GM21423 (cell line): Measurements from ENCODE around the gene ZNF276.
"Not testable (repeated sequence)": the region's sequence is repeated elsewhere in the genome, so short reads cannot be mapped to it uniquely, and the experiment has no call there.

ENCODE experiments used
- ATAC-seq: cut with Tn5 transposase; IDR thresholded peaks from one replicate; pipeline ENCODE4 v1.9.1; 2021; ENCODE audit warnings: mild to moderate bottlenecking, moderate library complexity; ENCODE audit not compliant: unreplicated experiment

Gene ZNF276, protein sequence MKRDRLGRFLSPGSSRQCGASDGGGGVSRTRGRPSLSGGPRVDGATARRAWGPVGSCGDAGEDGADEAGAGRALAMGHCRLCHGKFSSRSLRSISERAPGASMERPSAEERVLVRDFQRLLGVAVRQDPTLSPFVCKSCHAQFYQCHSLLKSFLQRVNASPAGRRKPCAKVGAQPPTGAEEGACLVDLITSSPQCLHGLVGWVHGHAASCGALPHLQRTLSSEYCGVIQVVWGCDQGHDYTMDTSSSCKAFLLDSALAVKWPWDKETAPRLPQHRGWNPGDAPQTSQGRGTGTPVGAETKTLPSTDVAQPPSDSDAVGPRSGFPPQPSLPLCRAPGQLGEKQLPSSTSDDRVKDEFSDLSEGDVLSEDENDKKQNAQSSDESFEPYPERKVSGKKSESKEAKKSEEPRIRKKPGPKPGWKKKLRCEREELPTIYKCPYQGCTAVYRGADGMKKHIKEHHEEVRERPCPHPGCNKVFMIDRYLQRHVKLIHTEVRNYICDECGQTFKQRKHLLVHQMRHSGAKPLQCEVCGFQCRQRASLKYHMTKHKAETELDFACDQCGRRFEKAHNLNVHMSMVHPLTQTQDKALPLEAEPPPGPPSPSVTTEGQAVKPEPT

DNA sequence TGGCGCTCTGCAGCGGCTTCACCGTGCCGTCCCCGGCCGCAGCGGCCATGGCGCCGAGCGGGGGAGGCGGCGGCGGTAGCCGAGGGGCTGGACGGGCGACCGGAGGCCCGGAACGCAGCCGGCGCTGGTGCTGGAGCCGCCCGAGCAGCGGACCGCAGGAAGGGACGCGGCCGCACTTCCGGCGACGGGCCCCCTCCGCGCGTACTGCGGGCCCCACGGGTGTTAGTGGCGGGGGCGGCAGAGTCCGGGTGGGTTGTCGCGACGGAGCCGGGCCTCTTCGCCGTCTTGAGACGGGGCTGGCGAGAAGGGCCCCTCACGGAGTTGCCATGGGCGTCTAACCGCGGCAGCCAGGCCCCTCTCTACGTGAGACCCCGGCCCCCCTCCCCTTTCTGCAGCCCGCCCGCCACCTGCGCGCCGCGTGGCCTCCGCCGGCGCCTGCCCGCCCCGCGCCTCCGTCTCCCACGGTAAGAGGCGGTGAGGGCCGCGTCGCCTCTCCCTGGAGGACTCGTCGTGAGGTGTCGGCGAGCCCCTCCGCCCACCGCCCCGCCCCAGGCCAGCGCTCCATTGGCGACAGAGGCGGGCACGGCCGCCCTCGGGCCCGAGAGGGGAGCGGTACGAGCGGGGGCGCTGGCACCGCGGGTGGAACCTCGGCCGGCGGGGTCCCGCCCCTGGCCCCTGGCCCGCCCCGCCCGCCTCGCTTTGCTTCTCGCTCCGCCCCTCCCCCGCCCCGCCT lies at the start of gene ZNF276, which contains the start of gene VPS9D1:
Gene ZNF276 (plus strand): TSS at position 725 of the 733 bp plus-strand sequence. CDS start 104 bp downstream, outside the sequence.
Gene VPS9D1 (minus strand): TSS at position 86 of the 733 bp plus-strand sequence. CDS start 37 bp downstream, at position 49.
- peak; percentile 41 for ATAC-seq

GRCh38 chr16:89671565-89671964 lies 49.8 kb upstream of the ZNF276 start:
- not testable (repeated sequence) for ATAC-seq

DNA sequence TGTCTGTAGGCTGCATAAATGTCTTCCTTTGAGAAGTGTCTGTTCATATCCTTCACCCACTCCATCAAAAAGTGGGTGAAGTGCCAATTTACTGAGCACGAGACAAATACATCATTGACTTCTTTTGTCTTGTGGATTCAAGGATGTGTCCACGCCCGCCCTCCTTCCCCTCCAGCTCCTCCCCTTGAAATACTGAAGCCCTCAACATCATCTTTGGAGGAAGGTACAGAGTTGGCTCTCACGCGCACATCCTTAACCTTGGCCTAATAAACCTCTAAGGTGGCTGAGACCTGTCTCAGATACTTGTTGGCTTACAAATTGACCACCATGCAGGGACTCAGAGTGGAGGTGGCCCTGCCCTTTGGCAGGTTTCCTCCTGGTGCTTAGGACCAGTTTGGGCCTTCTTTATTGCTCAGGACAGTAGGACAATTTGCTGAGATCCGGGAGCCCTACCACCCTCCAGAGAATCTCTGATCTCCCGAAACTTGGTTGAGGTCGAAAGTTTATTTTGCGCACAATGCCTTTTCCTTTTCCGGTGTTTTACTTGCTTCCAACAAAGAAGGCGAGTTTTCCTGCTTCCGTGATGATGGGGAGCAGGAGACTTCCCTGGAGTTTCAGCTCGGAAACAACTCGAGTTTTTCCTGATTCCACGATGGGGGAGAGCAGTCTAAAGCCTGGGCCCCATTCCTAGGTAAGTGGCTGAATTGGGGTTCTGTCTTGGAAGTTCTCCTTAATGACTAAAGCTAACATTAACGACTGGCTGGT lies 49.0 kb upstream of the ZNF276 start:
- no peak for ATAC-seq

DNA sequence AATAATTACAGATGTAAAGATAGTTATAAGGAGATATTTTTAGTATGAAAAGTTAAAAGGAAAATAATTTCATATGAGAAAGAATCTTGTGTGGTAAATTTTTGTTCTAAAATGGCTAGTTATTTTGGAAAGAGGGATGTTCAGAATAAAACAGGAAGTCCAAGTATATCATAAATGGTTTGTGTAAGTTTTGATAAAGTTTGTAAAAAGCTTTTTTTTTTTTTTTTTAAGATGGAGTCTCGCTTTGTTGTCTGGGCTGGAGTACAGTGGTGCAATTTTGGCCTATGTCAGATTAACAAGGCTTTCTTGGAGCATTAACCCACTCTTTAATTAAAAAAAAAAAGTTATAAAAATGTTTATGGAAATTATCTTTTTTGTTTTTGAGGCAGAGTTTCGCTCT lies 43.1 kb upstream of the ZNF276 start:
- no peak for ATAC-seq

GRCh38 chr16:89685916-89686315 lies 35.4 kb upstream of the ZNF276 start:
- no peak for ATAC-seq

DNA sequence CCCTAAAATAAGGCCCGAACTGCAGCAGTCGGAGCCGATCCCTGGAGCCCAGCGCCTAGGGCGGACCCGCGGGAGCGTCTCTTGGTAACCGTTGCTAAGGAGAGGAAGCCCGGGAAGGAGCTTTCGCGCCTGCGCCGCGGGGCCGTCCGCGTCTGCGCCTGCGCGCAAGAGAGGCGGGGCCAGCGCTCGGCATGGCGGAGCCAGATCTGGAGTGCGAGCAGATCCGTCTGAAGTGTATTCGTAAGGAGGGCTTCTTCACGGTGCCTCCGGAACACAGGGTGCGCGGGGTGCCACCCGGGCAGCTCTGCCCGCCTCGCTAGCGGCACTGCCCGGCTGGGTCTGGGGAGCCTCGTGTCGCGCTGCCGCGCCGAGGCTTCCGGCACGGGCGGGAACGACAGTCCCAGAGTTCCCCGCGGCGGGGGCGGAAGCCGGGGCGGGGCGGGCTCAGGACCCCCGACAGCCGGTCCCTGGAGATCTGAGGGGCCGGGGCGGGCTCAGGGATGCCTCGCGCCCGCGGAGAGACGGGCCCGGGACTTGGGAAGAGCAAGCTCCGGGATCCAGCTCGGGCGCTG lies 34.7 kb upstream of the ZNF276 start, which contains the start of gene CDK10:
Gene CDK10 (plus strand): TSS at position 170 of the 572 bp plus-strand sequence. CDS start 22 bp downstream, at position 192.
- peak; percentile 80 for ATAC-seq

DNA sequence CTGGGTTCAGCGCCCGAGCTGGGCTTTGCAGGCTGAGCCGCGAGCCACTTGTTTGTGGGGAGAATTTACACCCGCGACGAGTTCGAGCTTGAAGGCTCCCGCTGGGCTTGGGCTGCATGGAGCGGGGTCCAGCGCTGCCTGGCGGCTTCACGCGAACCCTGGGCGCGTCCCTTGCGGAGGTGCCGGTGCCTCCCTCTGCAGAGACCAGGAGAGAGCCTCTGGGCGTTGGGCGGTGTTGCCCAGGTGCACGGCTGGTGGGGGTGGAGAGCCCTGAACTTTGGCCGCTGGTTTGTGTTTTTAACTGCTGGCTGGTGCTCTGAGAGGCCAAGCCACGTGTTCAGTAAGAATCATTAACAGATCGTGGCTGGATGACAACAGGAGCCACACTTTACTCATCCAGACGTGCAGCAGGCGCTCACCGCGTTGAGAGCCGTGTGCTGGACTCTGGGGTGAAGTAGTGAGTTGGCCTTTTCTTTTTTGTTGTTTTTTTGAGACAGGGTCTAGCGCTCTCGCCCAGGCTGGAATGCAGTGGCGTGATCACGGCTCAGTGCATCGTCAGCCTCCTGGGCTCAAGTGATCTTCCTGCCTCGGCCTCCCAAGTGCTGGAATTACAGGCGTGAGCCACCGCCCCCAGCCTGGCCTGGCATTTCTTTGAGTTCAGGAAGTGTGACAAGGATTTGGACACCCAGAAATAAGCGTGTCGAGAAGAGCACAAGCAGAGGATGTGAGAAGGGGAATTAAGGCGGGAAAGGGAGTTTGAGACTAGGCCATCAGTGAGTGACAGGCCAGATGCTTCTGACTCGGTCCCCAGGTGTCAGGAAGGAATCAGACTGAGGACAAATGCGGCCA lies 34.0 kb upstream of the ZNF276 start:
- ATAC-seq, result peak; percentile 41

GRCh38 chr16:89688395-89688794 lies 32.9 kb upstream of the ZNF276 start:
- no peak for ATAC-seq

DNA sequence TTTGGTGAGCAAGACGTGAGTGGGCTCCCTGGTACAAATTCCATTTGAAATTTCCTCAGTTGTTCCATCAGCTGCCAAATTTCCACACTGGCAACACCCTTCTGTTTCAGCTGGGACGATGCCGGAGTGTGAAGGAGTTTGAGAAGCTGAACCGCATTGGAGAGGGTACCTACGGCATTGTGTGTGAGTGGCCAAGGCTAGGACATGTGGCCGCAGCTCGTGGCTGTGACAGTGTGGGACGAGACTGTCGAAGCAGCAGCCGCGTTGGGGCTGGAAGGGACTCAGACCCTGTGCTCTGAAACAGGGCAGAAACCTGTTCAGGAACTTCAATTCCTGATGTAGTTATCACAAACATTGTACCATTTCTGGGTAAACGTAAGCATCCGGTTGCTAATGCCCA lies 32.2 kb upstream of the ZNF276 start:
- ATAC-seq, result no peak

GRCh38 chr16:89689621-89690020 lies 31.7 kb upstream of the ZNF276 start:
- ATAC-seq, result not testable (repeated sequence)

- no peak for ATAC-seq
Observed at GRCh38 chr16:89690392-89690901, 30.9 kb upstream of the ZNF276 start.

DNA sequence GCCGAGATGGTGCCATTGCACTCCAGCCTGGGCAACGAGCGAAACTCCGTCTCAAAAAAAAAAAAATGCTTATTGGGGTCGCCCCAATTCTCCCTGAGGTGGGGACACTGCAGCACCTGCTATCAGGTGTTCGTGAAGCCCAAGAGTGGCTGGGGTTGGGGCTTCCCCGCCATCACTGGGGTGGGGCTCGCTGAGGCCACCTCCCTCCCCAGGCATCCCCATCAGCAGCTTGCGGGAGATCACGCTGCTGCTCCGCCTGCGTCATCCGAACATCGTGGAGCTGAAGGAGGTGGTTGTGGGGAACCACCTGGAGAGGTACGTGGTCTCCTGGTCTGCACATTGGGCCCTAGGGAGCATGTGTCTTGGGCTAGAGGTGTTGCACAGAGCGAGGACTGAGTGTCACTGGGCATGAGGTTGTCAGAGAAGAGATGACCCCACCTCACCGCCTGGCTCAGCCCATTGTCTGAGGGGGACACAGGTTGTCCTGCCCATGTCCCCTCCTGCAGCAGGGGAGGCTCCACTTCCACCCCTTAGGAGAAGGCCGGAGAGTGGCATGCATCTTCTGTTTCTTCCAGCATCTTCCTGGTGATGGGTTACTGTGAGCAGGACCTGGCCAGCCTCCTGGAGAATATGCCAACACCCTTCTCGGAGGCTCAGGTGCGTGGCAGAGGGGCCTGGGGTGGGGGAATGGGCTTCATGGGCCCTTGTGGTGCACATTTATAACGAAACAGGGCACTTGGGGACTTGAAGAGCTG lies 29.9 kb upstream of the ZNF276 start:
- ATAC-seq, result no peak

GRCh38 chr16:89691986-89692569 lies 29.3 kb upstream of the ZNF276 start:
- ATAC-seq, result no peak

DNA sequence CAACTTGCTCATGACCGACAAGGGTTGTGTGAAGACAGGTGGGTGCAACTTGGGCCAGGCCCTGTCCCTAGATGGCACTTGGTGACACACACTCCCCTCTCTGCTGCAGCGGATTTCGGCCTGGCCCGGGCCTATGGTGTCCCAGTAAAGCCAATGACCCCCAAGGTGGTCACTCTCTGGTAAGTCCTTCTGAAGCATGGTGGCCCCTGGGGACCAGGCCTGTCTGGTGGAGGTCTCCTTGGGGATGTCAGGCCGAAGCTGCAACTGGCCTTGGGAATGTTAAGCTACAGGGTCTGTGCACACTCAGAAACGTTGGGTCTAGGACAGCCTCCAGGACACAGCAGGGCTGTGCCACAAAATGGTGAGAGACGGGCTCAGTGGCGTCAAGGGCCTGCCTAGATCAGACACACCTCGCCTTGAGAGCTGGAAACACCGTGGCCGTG lies 28.0 kb upstream of the ZNF276 start:
- no peak for ATAC-seq

DNA sequence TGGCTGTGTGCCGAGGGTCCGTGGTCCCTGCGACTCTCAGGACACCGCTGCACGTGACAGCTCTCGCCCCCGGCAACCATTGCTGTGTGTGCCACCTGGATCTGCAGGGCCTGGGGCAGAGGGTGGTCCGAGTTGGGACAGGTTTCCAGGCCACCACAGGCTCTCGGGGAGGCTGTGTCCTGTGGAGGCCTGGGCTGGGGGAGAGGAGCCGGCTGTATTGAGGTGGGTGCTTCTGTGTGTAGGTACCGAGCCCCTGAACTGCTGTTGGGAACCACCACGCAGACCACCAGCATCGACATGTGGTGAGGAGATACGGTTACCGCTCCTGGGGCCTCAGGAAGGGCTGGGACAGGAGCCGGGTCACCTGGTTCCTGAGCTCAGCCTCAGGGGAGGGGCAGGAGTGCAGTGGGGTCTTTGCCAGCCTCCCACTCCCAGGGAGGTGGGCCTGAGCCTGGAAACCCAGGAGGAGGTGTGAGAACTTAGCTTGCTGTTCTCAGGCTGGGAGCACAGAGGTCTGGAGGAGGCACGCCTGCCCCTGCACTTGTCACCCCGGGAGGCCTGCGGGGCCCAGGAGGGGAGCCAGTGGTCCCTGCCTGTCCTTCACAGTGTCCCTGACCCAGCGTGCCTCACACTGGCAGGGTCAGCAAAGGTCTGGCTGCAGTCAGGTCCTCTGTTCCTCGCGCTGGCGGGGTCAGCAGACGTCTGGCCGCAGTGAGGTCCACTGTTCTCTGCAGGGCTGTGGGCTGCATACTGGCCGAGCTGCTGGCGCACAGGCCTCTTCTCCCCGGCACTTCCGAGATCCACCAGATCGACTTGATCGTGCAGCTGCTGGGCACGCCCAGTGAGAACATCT lies 27.2 kb upstream of the ZNF276 start:
- no peak for ATAC-seq

GRCh38 chr16:89694784-89695085 lies 26.6 kb upstream of the ZNF276 start:
- ATAC-seq, result not testable (repeated sequence)
